ENCODE data around the gene TRIM64C.
A peak's percentile ranks its signal among the peaks of the same experiment; 100 is the strongest.
"Not testable (repeated sequence)": the region's sequence is repeated elsewhere in the genome, so short reads cannot be mapped to it uniquely, and the experiment has no call there.

The TRIM64C gene

GRCh38 chr11:49059012-49059411, at the start of gene TRIM64C:
Gene TRIM64C, minus strand, starts transcription at chr11:49059112. Its CDS starts 0 bp downstream, at chr11:49059112.
- POLR2A ChIA-PET, CTCF ChIA-PET: not testable (repeated sequence)

GRCh38 chr11:49102356-49102755, 43.4 kb upstream of the TRIM64C start:
- H3K4me1 ChIP-seq (ENCODE audit: control insufficient read depth, insufficient read depth, low read length); H3K9me3 ChIP-seq (ENCODE audit: control insufficient read depth, insufficient read depth, low read depth, low read length); POLR2A ChIA-PET; H3K36me3 ChIP-seq (ENCODE audit: control insufficient read depth in 2 of 2, insufficient read depth in 1 of 2, low read length in 2 of 2); H3K4me3 ChIP-seq (ENCODE audit: low read depth, low read length); H3K27ac ChIP-seq (ENCODE audit: extremely low read depth, low read depth, low read length); CTCF ChIA-PET: not testable (repeated sequence)

More at GRCh38 chr11:49059012-49059411, at the start of gene TRIM64C:
- not testable (repeated sequence) for H3K4me3 ChIP-seq (ENCODE audit: low read depth, low read length); H3K36me3 ChIP-seq (ENCODE audit: control insufficient read depth in 2 of 2, insufficient read depth in 1 of 2, low read length in 2 of 2); H3K4me1 ChIP-seq (ENCODE audit: control insufficient read depth, insufficient read depth, low read length); H3K27ac ChIP-seq (ENCODE audit: extremely low read depth, low read depth, low read length); H3K9me3 ChIP-seq (ENCODE audit: control insufficient read depth, insufficient read depth, low read depth, low read length)

- H3K4me1 ChIP-seq (ENCODE audit: control insufficient read depth, insufficient read depth, low read length); POLR2A ChIA-PET; H3K9me3 ChIP-seq (ENCODE audit: control insufficient read depth, insufficient read depth, low read depth, low read length); H3K4me3 ChIP-seq (ENCODE audit: low read depth, low read length); CTCF ChIA-PET; H3K27ac ChIP-seq (ENCODE audit: extremely low read depth, low read depth, low read length); H3K36me3 ChIP-seq (ENCODE audit: control insufficient read depth in 2 of 2, insufficient read depth in 1 of 2, low read length in 2 of 2): not testable (repeated sequence)
Observed at GRCh38 chr11:49069897-49070296, 11.0 kb upstream of the TRIM64C start.

- POLR2A ChIA-PET; H3K4me3 ChIP-seq (ENCODE audit: low read depth, low read length); H3K9me3 ChIP-seq (ENCODE audit: control insufficient read depth, insufficient read depth, low read depth, low read length); CTCF ChIA-PET; H3K4me1 ChIP-seq (ENCODE audit: control insufficient read depth, insufficient read depth, low read length); H3K36me3 ChIP-seq (ENCODE audit: control insufficient read depth in 2 of 2, insufficient read depth in 1 of 2, low read length in 2 of 2); H3K27ac ChIP-seq (ENCODE audit: extremely low read depth, low read depth, low read length): not testable (repeated sequence)
Observed at GRCh38 chr11:49049821-49050220, 9.1 kb downstream of the TRIM64C start.

GRCh38 chr11:49048229-49048628, 10.7 kb downstream of the TRIM64C start:
- H3K4me3 ChIP-seq (ENCODE audit: low read depth, low read length); H3K27ac ChIP-seq (ENCODE audit: extremely low read depth, low read depth, low read length); H3K4me1 ChIP-seq (ENCODE audit: control insufficient read depth, insufficient read depth, low read length); H3K9me3 ChIP-seq (ENCODE audit: control insufficient read depth, insufficient read depth, low read depth, low read length); CTCF ChIA-PET; H3K36me3 ChIP-seq (ENCODE audit: control insufficient read depth in 2 of 2, insufficient read depth in 1 of 2, low read length in 2 of 2); POLR2A ChIA-PET: not testable (repeated sequence)
- peak; percentile 64 for TF ChIP-seq REST (tag by site-specific recombination; IDR thresholded peaks at IDR 0.05)

GRCh38 chr11:49028523-49028922, 30.4 kb downstream of the TRIM64C start, which contains the start of gene TRIM49B:
Gene TRIM49B, plus strand, starts transcription at chr11:49028823. Its CDS starts 2,777 bp downstream, at chr11:49031600.
- H3K4me3 ChIP-seq (ENCODE audit: low read depth, low read length); H3K4me1 ChIP-seq (ENCODE audit: control insufficient read depth, insufficient read depth, low read length); H3K9me3 ChIP-seq (ENCODE audit: control insufficient read depth, insufficient read depth, low read depth, low read length); POLR2A ChIA-PET; CTCF ChIA-PET; H3K36me3 ChIP-seq (ENCODE audit: control insufficient read depth in 2 of 2, insufficient read depth in 1 of 2, low read length in 2 of 2); H3K27ac ChIP-seq (ENCODE audit: extremely low read depth, low read depth, low read length): not testable (repeated sequence)

Measured in HEK293 (cell line).